Duodenal mucosa (tissue), 2 donors: ENCODE results near the gene LARP4B.

ENCODE experiments used
- H3K27ac ChIP-seq: one replicate; pipeline ENCODE4 v1.7.0; 2013; ENCODE audit warnings: low read depth, low read length
- H3K27me3 ChIP-seq, 2 donors: one replicate each; pipeline ENCODE4 v1.7.0; 2013; ENCODE audit warnings: low read length in 2 of 2, control low read depth in 1 of 2; ENCODE audit not compliant: insufficient read depth in 2 of 2, control insufficient read depth in 1 of 2
- H3K36me3 ChIP-seq, 2 donors: one replicate each; pipeline ENCODE4 v1.7.0; 2013; ENCODE audit warnings: low read length in 2 of 2, control low read depth in 1 of 2; ENCODE audit not compliant: insufficient read depth in 2 of 2, control insufficient read depth in 1 of 2
- H3K4me1 ChIP-seq, 2 donors: one replicate each; pipeline ENCODE4 v1.7.0; 2013; ENCODE audit warnings: low read length in 2 of 2, control low read depth in 1 of 2; ENCODE audit not compliant: insufficient read depth in 2 of 2, control insufficient read depth in 1 of 2
- H3K4me3 ChIP-seq, 2 donors: one replicate each; pipeline ENCODE4 v1.7.0; 2013; ENCODE audit warnings: low read length in 2 of 2, low read depth in 1 of 2
- H3K9ac ChIP-seq, 2 donors: one replicate each; pipeline ENCODE4 v1.7.0; 2013; ENCODE audit warnings: low read length in 2 of 2, low read depth in 1 of 2
- H3K9me3 ChIP-seq, 2 donors: one replicate each; pipeline ENCODE4 v1.7.0; 2013; ENCODE audit warnings: low read length in 2 of 2, control low read depth in 1 of 2; ENCODE audit not compliant: control insufficient read depth in 1 of 2

Gene LARP4B

DNA sequence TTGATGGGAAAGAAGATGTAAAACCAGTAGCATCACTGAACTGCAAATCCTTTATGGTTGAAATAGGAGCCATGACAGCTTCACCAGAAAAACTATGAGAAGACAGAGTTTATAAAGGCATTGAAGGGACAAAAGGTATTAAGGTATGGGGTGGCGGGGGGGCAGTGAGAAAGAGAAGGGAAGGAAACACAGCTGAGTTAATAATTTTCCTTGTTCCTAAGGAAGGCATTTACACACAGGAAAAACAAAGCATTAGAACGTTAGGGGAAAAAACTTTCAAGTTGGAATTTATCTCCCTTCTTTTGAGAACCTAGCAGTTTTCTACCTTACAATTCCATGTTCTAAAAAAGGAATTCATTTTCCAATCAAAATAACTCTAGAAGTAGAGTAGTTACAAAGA is 4.4 kb downstream of the LARP4B start:
- Histone ChIP-seq H3K9ac (no peak overlapping the region), H3K36me3 (peaks cover 0 to 14% of the 10 kb centered on the region in 2 donors), H3K4me1 (peaks cover 26 to 50% of the 10 kb centered on the region in 2 donors), H3K9me3 (no peaks in the 10 kb centered on the region), H3K27me3 (no peaks in the 10 kb centered on the region), H3K27ac (no peak overlapping the region), H3K4me3 (no peak overlapping the region)

DNA sequence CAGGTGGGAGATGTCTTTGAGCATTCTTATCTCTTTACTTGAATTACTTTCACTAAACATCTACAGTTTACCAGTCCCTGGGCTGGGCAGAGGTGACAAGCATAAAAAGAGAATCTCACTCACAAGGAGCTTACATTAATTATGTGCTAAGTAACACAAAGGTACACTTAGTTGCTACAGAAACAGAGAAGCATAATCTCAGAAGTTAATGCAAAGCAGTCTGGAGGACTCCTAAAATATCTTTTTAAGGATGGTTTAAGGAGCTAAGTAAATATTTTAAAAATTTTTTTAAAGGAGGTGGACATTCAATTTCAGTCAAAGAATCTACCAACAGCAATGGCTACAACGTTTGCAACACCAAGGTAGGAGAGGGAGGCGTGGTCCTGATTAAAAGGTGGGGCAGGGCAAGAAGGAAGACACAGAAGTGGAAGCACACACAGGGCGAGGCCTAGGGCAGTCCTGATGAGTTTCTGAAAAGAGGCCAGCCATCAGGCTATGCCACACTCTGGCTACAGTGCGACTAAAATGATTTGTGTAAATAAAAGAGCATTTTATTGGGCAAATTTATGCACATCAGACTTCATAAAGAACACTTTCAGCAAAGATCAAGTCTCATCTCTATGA is 5.3 kb downstream of the LARP4B start:
- H3K9me3 ChIP-seq, result no peaks in the 10 kb centered on the region
- H3K9ac ChIP-seq, result no peak overlapping the region
- peaks cover 0 to 17% of the 10 kb centered on the region in 2 donors for H3K36me3 ChIP-seq
- no peak overlapping the region for H3K4me3 ChIP-seq
- H3K4me1 ChIP-seq, result peaks cover 26 to 52% of the 10 kb centered on the region in 2 donors
- no peaks in the 10 kb centered on the region for H3K27me3 ChIP-seq
- H3K27ac ChIP-seq, result no peak overlapping the region

DNA sequence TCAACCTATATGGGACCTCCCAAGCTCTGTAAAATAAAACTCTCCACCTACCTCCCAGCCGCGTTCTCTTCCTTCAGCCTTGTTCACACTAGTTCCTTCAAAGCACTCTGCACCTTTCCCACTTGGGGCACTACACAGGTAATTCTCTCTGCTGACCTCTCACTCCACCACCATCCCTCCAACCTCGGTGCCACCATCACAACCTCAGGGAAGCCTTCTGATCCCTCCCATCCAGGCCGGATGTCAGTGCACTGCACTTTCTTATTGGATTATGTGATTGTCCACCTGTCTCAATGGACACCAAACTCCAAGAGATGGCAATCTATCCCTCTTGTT is 7.0 kb downstream of the LARP4B start:
- Histone ChIP-seq H3K27ac (no peak overlapping the region), H3K36me3 (peaks cover 0 to 17% of the 10 kb centered on the region in 2 donors), H3K9me3 (no peaks in the 10 kb centered on the region), H3K4me1 (peaks cover 26 to 42% of the 10 kb centered on the region in 2 donors), H3K9ac (no peak overlapping the region), H3K27me3 (no peaks in the 10 kb centered on the region), H3K4me3 (no peak overlapping the region)

DNA sequence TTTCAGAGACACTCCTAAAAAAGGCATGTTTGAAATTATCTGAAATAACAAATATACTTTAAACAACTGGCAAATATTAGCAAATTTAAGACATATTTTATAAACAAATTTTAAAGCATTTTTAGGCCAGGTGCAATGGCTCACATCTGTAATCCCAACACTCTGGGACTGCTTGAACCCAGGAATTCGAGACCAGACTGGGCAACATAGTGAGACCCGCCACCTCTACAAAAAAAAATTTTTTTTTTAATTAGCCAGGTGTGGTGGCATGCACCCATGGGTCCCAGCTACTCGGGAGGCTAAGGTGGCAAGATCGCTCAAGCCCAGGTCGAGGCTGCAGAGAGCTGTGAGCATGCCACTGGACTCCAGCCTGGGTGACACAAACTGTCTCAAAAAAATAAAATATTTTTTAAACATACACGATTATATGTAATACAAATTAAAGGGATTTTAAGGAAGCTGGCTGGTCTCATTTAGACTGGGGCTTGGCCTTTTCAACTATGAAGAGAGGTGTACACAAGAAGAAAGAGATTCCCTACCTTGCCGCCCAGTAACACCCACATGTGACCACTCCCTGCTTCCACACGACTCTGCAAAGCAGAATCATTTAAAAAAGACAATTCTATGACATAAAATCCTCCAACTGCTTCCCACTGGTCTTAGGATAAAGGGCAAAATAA is 7.5 kb downstream of the LARP4B start:
- no peak overlapping the region for H3K9ac ChIP-seq
- no peaks in the 10 kb centered on the region for H3K9me3 ChIP-seq
- peaks cover 26 to 37% of the 10 kb centered on the region in 2 donors for H3K4me1 ChIP-seq
- H3K27ac ChIP-seq, result no peak overlapping the region
- no peaks in the 10 kb centered on the region for H3K27me3 ChIP-seq
- no peak overlapping the region for H3K4me3 ChIP-seq
- H3K36me3 ChIP-seq, result peaks cover 0 to 17% of the 10 kb centered on the region in 2 donors

DNA sequence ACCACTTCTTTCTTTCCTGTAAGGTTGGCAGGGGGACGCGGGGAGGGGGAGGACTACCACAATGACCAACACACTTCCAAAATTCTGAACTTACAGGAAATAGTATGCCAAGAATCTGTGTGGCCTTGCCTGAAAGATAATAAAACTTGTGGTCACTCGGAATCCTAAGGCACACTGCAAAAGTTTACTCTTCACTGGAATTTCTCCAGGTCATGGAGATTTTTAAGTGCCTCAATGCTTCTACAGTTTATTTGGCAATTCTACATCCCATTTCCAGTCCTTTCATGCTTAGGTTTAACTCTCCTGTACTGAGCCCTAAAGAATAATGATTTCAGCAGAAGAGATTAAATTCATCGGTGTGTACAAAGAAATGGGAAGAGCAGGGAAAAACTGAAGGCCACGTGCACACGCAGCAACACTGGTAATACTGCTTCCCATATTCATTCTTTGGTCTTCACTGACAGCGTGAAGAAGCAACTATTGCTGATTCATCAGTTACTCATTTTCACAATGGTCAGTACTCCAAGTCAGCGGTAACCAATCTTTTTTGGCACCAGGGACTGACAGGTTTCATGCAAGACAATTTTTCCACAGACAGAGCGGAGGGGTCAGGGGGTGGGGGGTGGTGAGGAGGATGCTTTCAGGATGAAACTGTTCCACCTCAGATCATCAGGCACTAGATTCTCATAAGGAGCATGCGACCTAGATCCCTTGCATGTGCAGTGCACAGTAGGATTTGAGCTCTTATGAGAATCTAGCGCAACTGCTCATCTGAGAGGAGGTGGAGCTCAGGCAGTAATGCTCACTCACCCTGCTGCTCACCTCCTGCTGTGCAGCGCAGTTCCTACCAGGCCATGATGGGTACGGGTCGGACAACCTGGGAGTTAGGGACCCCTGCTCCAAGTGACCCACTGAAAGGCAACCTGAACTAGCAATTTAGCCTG is 9.8 kb downstream of the LARP4B start:
- no peak overlapping the region for H3K9ac ChIP-seq
- H3K4me3 ChIP-seq, result no peak overlapping the region
- no peaks in the 10 kb centered on the region for H3K9me3 ChIP-seq
- H3K36me3 ChIP-seq, result peaks cover 0 to 17% of the 10 kb centered on the region in 2 donors
- no peak overlapping the region for H3K27ac ChIP-seq
- peaks cover 8 to 19% of the 10 kb centered on the region in 2 donors for H3K4me1 ChIP-seq
- H3K27me3 ChIP-seq, result no peaks in the 10 kb centered on the region

DNA sequence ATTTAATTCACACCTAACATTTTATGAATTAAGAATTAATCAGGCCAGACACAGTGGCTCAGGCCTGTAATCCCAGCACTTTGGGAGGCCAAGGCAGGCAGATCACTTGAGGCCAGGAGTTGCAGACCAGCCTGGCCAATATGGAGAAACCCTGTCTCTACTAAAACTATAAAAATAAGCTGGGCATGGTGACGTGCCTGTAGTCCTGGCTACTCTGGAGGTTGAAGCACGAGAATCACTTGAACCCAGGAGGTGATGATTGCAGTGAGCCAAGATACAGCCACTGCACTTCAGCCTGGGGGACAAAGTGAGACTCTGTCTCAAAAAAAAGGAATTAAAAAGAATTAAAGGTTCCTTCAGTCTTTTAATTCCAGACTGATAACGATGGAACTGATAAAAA is 11.1 kb downstream of the LARP4B start:
- Histone ChIP-seq H3K36me3 (peaks cover 0 to 13% of the 10 kb centered on the region in 2 donors), H3K4me3 (no peak overlapping the region), H3K9ac (no peak overlapping the region), H3K27me3 (no peaks in the 10 kb centered on the region), H3K9me3 (no peaks in the 10 kb centered on the region), H3K4me1 (peaks cover 0 to 10% of the 10 kb centered on the region in 2 donors), H3K27ac (no peak overlapping the region)

DNA sequence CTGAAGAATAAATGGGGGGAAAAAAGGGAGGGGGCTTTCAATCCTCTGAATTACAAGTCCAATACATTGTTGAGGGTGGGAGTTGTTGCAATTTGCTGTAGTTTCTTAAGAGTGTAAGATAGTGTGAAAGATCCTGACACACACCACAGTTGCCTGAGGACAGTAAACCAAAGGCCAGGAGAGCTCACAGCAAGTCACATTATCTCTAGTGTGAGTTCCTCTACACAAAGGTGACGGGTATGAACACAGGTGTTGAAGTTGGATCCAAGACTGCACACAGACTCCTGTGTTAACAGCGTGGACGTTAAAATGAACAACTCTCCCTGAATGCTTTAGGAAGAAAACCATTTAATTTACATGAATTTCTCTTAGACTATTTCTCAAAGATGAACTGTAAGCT is 12.0 kb downstream of the LARP4B start:
- Histone ChIP-seq H3K27me3 (no peaks in the 10 kb centered on the region), H3K9me3 (no peaks in the 10 kb centered on the region), H3K4me3 (no peak overlapping the region), H3K36me3 (peaks cover 0 to 4% of the 10 kb centered on the region in 2 donors), H3K27ac (no peak overlapping the region), H3K4me1 (peaks cover 0 to 7% of the 10 kb centered on the region in 2 donors), H3K9ac (no peak overlapping the region)

DNA sequence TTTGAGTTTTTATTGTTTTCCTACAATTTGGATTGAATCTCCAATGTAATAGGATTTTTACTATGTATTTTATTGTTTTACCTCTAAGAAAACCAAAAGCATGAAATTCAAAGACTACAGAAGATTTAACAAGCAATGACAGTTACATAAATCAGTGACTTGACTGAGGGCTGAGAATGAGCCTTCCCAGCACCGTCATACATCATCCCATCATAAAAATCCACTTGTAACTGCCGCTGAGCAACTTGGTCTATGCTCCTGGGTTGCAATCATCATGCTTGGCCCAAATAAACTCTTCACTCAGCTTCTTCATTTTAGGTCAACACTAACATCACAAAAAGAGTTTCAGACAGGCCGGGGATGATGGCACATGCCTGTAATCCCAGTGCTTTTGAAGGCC is 13.5 kb downstream of the LARP4B start:
- peaks cover 0 to 4% of the 10 kb centered on the region in 2 donors for H3K4me1 ChIP-seq
- H3K27ac ChIP-seq, result no peak overlapping the region
- H3K27me3 ChIP-seq, result no peaks in the 10 kb centered on the region
- peaks cover 0 to 4% of the 10 kb centered on the region in 2 donors for H3K36me3 ChIP-seq
- no peak overlapping the region for H3K9ac ChIP-seq
- no peak overlapping the region for H3K4me3 ChIP-seq
- H3K9me3 ChIP-seq, result no peaks in the 10 kb centered on the region

DNA sequence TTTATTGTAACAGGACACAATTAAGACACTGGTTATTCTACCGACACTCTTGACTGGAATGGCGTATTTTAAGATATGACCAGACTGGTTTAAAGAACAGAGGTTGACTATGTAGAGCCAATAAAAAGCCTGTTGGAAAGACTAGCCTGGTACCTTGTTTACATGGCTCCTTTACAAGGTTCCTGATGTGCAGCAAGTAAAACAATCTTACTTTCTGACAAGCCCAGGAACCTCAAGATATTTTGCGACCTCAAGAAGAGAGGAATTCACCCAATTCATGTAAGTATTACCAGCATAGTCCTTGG is 14.1 kb downstream of the LARP4B start:
- Histone ChIP-seq H3K4me1 (peaks cover 0 to 4% of the 10 kb centered on the region in 2 donors), H3K9me3 (no peaks in the 10 kb centered on the region), H3K9ac (no peak overlapping the region), H3K4me3 (no peak overlapping the region), H3K27me3 (no peaks in the 10 kb centered on the region), H3K36me3 (peaks cover 0 to 4% of the 10 kb centered on the region in 2 donors), H3K27ac (no peak overlapping the region)
